OCI-M2 (cell line): ENCODE data around the gene HRH3.

Experiments used
- DNase-seq: peaks from one replicate; lab custom pipeline; 2025; ENCODE audit not compliant: unreplicated experiment; lab: John Stamatoyannopoulos, UW

HRH3 gene

GRCh38 chr20:62219992-62220665 is at the start of gene HRH3:
TSS of gene HRH3 (minus strand) at chr20:62220278. CDS start at chr20:62219970, 308 bp downstream.
- no peak for DNase-seq

GRCh38 chr20:62269871-62270270 is 49.8 kb upstream of the HRH3 start:
- no peak for DNase-seq

- no peak for DNase-seq
Observed at GRCh38 chr20:62269378-62269777, 49.3 kb upstream of the HRH3 start.

- no peak for DNase-seq
Observed at GRCh38 chr20:62268228-62268900, 48.3 kb upstream of the HRH3 start.

GRCh38 chr20:62267543-62267942 is 47.5 kb upstream of the HRH3 start:
- no peak for DNase-seq

GRCh38 chr20:62266851-62267250 is 46.8 kb upstream of the HRH3 start:
- no peak for DNase-seq

GRCh38 chr20:62266340-62266739 is 46.3 kb upstream of the HRH3 start:
- DNase-seq: no peak

- no peak for DNase-seq
Observed at GRCh38 chr20:62265365-62265764, 45.3 kb upstream of the HRH3 start.

GRCh38 chr20:62263396-62263795 is 43.3 kb upstream of the HRH3 start:
- no peak for DNase-seq

- DNase-seq: no peak
Observed at GRCh38 chr20:62262064-62262463, 42.0 kb upstream of the HRH3 start.

- no peak for DNase-seq
Observed at GRCh38 chr20:62259294-62259565, 39.2 kb upstream of the HRH3 start.

- no peak for DNase-seq
Observed at GRCh38 chr20:62258499-62259293, 38.6 kb upstream of the HRH3 start.

- DNase-seq: no peak
Observed at GRCh38 chr20:62255976-62256375, 35.9 kb upstream of the HRH3 start.

GRCh38 chr20:62254021-62254724 is 34.1 kb upstream of the HRH3 start:
- no peak for DNase-seq

- DNase-seq: no peak
Observed at GRCh38 chr20:62253398-62253797, 33.3 kb upstream of the HRH3 start.

GRCh38 chr20:62252342-62252966 is 32.4 kb upstream of the HRH3 start:
- no peak for DNase-seq

GRCh38 chr20:62248890-62249560 is 28.9 kb upstream of the HRH3 start:
- DNase-seq: no peak

GRCh38 chr20:62246872-62247652 is 27.0 kb upstream of the HRH3 start:
- DNase-seq: no peak

GRCh38 chr20:62246431-62246830 is 26.4 kb upstream of the HRH3 start:
- DNase-seq: no peak

GRCh38 chr20:62245911-62246280 is 25.8 kb upstream of the HRH3 start:
- DNase-seq: no peak
